ENCODE data around the gene PCDH1.
"Not testable (repeated sequence)": the region's sequence is repeated elsewhere in the genome, so short reads cannot be mapped to it uniquely, and the experiment has no call there.

Gene PCDH1

GRCh38 chr5:141878186-141878710 lies at the start of gene PCDH1:
TSS of gene PCDH1 (minus strand) at chr5:141878410. CDS start at chr5:141878262, 148 bp downstream.
- DNase-seq: peak in 1 of 2 experiments; percentile 31

GRCh38 chr5:141926434-141926833 lies 48.2 kb upstream of the PCDH1 start:
- DNase-seq: no peak

GRCh38 chr5:141923448-141924313 lies 45.5 kb upstream of the PCDH1 start, which contains the start of gene DELE1:
TSS of gene DELE1 (plus strand) at chr5:141923871. CDS start at chr5:141923942, 71 bp downstream.
- peak; percentile 81 to 85 for DNase-seq

DNA sequence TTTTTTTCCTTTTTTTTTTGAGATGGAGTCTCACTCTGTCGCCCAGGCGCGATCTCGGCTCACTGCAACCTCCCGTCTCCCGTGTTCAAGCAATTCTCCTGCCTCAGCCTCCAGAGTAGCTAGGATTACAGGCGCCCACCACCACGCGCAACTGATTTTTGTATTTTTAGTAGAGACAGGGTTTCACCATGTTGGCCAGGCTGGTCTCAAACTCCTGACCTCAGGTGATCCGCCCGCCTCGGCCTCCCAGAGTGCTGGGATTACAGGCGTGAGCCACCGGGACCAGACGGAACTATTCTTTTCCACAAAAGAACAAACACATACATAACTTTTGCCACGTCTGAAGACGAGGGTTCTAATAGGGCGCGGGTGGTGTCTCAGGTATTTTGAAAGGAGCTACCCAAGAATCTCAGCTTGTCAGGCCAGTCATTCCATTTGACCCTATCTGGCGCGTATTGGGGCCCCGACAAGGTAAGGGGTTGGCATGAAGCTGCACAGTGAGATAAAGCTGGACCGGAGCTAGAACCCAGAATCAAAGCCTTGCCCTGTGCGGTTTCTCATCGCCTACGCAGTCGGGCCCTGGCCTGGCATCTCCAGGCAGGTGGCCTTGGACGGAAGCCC lies 44.7 kb upstream of the PCDH1 start:
- not testable (repeated sequence) for DNase-seq

- DNase-seq: no peak
These were observed 42.6 kb upstream of the PCDH1 start for GRCh38 chr5:141920771-141921170.

DNA sequence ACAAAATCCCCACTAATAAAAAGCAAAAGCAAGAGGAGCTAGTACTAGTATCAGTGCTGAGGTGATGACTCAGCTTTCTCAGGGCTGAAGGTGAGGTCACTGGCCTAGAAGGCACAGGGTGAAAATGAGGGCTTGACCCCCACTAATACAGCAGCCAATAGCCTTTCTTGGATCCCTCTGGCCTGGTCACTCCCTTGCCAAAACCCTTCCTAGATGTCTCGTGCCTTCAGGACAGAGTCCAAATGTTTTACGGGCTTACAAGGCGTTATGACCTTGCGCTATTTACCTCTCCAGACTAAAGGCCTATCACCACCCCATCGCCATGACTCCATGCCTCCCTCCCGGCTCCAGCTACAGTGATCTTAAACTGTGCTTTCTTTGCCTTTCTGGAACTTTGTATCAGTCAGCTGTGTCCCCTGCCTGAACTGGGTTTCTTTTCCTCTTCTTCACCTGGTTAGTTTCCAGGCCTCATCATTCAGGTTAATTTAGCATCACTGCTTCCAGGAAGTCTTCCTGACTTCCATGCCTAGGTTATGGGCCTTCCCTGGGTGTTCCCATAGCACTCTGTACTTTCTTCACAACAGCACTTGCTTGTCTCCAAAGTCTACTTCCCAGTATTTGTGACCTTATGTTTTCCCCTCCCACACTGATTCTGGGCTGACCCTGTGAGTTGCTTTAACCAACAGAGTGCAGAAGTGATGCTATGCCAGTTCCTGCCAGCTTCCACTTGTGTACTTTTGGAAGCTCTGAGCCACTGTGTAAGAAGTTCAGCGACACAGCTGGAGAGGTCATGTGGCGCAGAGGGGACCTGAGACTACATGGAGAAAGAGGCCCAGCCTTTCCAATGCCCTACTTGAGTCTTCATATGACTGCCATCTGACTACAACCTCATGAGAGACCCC lies 41.3 kb upstream of the PCDH1 start:
- no peak for DNase-seq

DNA sequence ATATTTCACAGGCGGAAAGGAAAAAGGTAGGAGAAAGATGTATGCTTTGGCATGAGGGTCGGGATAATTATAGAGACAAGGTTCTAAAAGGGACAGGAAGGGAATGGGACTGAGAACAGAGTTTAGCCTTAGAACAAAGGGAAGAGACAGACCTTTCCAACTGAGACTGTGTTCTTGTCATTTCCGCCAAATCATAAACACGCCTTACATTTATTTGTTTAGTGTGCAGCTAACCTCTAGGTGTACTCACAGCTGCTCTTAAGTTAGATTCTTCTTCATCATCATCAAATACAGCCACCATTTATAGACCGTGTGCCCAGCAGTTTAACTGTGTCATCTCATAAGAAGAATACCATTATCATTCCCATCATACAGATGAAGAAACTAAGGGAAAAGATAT lies 39.5 kb upstream of the PCDH1 start:
- DNase-seq: no peak

DNA sequence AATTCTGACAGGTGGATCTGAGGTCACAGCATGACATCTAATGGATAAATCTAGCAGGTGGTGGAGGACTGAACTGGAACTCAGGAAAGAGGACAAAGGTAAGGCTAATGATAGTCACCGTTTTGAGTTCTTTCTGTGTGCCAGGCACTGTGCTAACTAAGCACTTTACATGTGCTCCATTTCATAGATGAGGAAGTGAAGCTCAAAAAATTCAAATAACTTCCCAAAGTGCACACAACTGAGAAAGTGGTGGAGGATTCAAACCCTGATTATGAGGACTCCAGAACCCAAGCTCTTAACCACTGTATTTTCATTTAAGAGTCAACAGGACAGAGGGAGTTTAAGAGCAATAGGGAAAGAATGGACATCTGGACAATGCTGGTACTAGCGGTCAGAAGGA lies 38.3 kb upstream of the PCDH1 start:
- DNase-seq: no peak

GRCh38 chr5:141915881-141916336 lies 37.7 kb upstream of the PCDH1 start:
- no peak for DNase-seq

DNA sequence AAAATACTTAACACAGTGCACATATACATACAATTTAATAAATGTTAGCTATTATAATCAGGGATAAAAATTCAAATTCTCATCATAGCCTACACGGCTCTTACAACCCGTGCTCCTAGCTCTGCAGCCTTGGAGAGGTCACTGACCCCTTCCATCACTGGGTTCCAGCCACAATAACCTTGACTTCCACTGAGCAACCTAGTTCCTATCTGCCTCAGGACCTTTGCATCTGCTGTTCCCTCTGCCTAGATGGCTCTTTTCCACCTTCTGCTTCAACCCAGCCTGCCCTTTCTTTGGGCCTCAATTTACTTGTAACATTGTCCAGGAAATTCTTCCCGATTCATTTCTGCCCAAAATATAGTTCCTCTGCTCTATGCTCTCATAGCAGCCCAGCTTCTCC lies 36.6 kb upstream of the PCDH1 start:
- DNase-seq: no peak

DNA sequence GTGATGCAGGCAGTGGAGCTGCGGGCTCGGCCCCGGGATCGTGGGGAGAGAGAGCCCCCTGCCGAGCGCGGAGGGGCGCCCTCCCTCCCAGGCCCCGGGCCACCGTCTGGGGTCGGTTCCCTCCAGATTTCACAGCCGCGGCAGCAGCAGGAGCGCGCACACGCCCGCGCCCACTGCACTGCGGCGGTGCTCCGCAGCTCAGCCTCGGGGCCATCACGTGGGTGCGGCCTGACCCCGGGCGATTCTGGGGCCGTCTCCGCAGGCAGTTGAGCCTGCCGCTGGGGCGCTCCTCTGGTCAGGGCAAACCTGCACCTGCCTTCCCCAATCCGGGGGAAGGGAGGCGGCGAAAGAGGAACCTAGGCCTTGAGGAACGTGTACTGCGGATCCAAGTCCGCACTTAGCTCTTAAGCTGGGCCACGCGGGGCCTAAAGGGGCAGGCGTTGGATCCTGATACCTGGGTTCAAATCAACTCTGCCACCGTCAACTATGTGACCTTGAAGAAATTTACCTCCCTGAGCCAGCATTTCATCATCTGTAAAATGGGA lies 36.1 kb upstream of the PCDH1 start:
- DNase-seq: no peak

GRCh38 chr5:141913560-141914198 lies 35.5 kb upstream of the PCDH1 start:
- DNase-seq: no peak

- DNase-seq: no peak
These were observed 32.1 kb upstream of the PCDH1 start for GRCh38 chr5:141910271-141910673.

- no peak for DNase-seq
These were observed 31.0 kb upstream of the PCDH1 start for GRCh38 chr5:141909212-141909611.

DNA sequence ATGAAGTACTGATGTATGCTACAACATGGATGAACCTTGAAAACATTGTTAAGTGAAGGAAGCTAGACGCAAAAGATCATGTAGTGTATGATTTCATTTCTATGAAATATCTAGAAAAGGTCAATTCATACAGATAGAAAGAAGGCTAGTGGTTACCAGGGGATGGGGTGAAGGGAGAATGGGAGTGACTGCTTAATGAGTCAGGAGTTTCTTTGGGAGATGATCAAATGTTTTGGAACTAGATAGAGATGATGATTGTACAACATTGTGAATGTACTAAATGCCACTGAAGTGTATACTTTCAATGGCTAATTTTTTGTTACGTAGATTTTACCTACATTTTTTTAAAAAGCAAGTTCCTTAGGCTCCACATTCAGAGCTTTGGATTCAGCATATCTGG lies 30.6 kb upstream of the PCDH1 start:
- no peak for DNase-seq

DNA sequence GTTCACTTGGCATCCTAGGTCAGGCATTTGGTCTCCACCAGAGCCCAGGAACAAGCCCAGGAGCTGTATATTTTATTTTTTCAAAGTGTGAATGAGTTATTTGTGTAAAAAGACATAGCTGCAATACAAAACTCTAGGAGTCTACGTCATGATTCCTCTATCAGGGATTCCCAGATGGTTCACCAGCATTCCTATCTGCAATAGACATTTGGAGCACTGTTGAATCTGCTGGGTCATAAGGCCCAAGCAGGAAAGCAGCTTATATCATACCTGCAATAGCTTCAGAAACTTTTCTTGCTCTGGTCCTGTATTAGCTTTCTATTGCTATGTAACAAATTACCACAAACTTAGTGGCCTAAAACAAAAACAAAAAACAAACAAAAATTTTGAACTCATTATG lies 28.8 kb upstream of the PCDH1 start:
- no peak for DNase-seq

DNA sequence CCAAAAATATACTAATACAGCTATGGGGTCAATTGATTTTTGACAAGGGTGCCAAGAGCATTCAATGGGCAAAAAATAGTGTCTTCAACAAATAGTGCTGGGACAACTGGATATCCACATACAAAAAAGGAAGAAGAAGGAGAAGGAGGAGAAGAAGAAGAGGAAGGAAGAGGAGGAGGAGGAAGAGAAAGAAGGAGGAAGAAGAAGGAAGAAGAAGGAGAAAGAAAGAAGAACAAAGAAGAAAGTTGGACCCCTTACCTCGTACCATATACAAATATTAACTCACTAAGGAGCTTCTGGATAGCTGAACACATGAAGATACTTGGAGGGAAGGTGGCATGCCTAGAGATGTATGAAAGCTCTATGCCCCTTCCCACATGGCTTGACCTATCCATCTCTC lies 28.3 kb upstream of the PCDH1 start:
- no peak for DNase-seq

DNA sequence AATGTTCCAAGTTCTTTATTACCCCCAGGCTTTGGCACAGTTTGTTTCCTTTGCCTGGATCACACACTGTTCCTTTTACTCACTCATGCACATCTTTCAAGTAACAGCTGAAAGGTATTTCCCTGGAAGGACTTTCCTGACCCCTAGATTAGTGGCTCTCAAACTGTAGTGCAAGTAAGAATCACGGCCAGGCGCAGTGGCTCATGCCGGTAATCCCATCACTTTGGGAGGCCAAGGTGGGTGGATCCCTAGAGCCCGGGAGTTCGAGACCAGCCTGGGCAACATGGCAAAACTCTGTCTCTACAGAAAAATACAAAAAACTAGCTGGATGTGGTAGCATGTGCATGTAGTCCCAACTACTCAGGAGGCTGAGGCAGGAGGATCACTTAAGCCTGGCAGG lies 26.3 kb upstream of the PCDH1 start:
- DNase-seq: no peak

DNA sequence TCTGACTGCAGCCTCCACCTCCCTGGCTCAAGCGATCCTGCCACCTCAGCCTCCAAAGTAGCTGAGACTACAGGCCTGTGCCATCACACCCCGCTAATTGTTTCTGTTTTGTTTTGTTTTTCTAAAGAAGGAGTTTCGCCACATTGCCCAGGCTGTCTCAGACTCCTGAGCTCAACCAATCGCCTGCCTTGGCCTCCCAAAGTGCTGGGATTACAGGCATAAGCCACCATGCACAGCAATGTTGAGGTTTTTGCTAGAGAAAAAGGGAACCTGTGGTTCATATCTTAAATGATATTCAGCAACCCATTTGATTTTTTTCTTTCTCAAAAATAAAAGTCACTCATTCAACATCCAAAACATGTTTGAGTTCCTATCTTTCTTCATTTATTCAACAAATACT lies 25.1 kb upstream of the PCDH1 start:
- no peak for DNase-seq

GRCh38 chr5:141902015-141902814 lies 24.0 kb upstream of the PCDH1 start:
- no peak for DNase-seq

GRCh38 chr5:141898448-141899049 lies 20.3 kb upstream of the PCDH1 start:
- DNase-seq: no peak

All from cerebellar nuclear complex (tissue), 1 donor.